ENCODE results near the gene CST1.
A peak's percentile ranks its signal among the peaks of the same experiment; 100 is the strongest.
"Not testable (repeated sequence)": the region's sequence is repeated elsewhere in the genome, so short reads cannot be mapped to it uniquely, and the experiment has no call there.

The CST1 gene

GRCh38 chr20:23747551-23747950 lies 3.2 kb downstream of the CST1 start:
- not testable (repeated sequence) for DNase-seq; H3K36me3 Mint-ChIP-seq; ATAC-seq (replicated peaks); H3K4me3 Mint-ChIP-seq; H3K27ac Mint-ChIP-seq; H3K27me3 Mint-ChIP-seq; H3K9me3 Mint-ChIP-seq; H3K4me1 Mint-ChIP-seq

- not testable (repeated sequence) for ATAC-seq (replicated peaks); H3K27ac Mint-ChIP-seq; H3K36me3 Mint-ChIP-seq; DNase-seq; H3K4me3 Mint-ChIP-seq; H3K4me1 Mint-ChIP-seq; H3K27me3 Mint-ChIP-seq; H3K9me3 Mint-ChIP-seq
Measured at GRCh38 chr20:23747092-23747491, 3.6 kb downstream of the CST1 start.

GRCh38 chr20:23746321-23746720 lies 4.4 kb downstream of the CST1 start:
- Mint-ChIP-seq H3K36me3 (no peaks in the 10 kb centered on the region), H3K27me3 (peaks cover 0 to 4% of the 10 kb centered on the region in 2 donors), H3K4me3 (no peak overlapping the region), H3K9me3 (no peaks in the 10 kb centered on the region), H3K27ac (no peak overlapping the region), H3K4me1 (no peaks in the 10 kb centered on the region)
- ATAC-seq (replicated peaks): no peak
- DNase-seq: no peak

- Mint-ChIP-seq H3K27me3 (peaks cover 0 to 4% of the 10 kb centered on the region in 2 donors), H3K27ac (no peak overlapping the region), H3K4me1 (no peaks in the 10 kb centered on the region), H3K4me3 (no peak overlapping the region), H3K9me3 (no peaks in the 10 kb centered on the region), H3K36me3 (no peaks in the 10 kb centered on the region)
- ATAC-seq (replicated peaks) (no peak), DNase-seq (no peak)
Measured at GRCh38 chr20:23745247-23745646, 5.5 kb downstream of the CST1 start.

- Mint-ChIP-seq H3K4me3 (no peak overlapping the region), H3K36me3 (no peaks in the 10 kb centered on the region), H3K9me3 (no peaks in the 10 kb centered on the region), H3K27me3 (peaks cover 0 to 4% of the 10 kb centered on the region in 2 donors), H3K4me1 (no peaks in the 10 kb centered on the region), H3K27ac (no peak overlapping the region)
- DNase-seq: no peak
- ATAC-seq (replicated peaks): no peak
Measured at GRCh38 chr20:23744817-23745216, 5.9 kb downstream of the CST1 start.

GRCh38 chr20:23735391-23735790 lies 15.3 kb downstream of the CST1 start:
- H3K9me3 Mint-ChIP-seq; DNase-seq; H3K36me3 Mint-ChIP-seq; ATAC-seq (replicated peaks); H3K4me1 Mint-ChIP-seq; H3K4me3 Mint-ChIP-seq; H3K27ac Mint-ChIP-seq: not testable (repeated sequence)
- H3K27me3 Mint-ChIP-seq: peaks cover 10 to 28% of the 10 kb centered on the region in 2 donors

- not testable (repeated sequence) for H3K4me1 Mint-ChIP-seq; DNase-seq; H3K4me3 Mint-ChIP-seq; H3K36me3 Mint-ChIP-seq; H3K27ac Mint-ChIP-seq; H3K9me3 Mint-ChIP-seq; ATAC-seq (replicated peaks)
- H3K27me3 Mint-ChIP-seq: peaks cover 10 to 28% of the 10 kb centered on the region in 2 donors
Measured at GRCh38 chr20:23734949-23735348, 15.8 kb downstream of the CST1 start.

GRCh38 chr20:23734440-23734839 lies 16.3 kb downstream of the CST1 start:
- DNase-seq; ATAC-seq (replicated peaks); H3K9me3 Mint-ChIP-seq; H3K36me3 Mint-ChIP-seq; H3K4me1 Mint-ChIP-seq; H3K27ac Mint-ChIP-seq; H3K4me3 Mint-ChIP-seq: not testable (repeated sequence)
- peaks cover 10 to 28% of the 10 kb centered on the region in 2 donors for H3K27me3 Mint-ChIP-seq

- Mint-ChIP-seq H3K27me3 (peaks cover 8 to 18% of the 10 kb centered on the region in 2 donors), H3K9me3 (no peaks in the 10 kb centered on the region), H3K27ac (no peak overlapping the region), H3K4me1 (no peaks in the 10 kb centered on the region), H3K36me3 (no peaks in the 10 kb centered on the region), H3K4me3 (no peak overlapping the region)
- ATAC-seq (replicated peaks): no peak
- DNase-seq: no peak
Measured at GRCh38 chr20:23727016-23727415, 23.7 kb downstream of the CST1 start.

- Mint-ChIP-seq H3K9me3 (no peaks in the 10 kb centered on the region), H3K27ac (no peak overlapping the region), H3K4me3 (no peak overlapping the region), H3K4me1 (no peaks in the 10 kb centered on the region), H3K27me3 (peaks cover 8 to 11% of the 10 kb centered on the region in 2 donors), H3K36me3 (no peaks in the 10 kb centered on the region)
- ATAC-seq (replicated peaks) (no peak), DNase-seq (no peak)
Measured at GRCh38 chr20:23725102-23725501, 25.6 kb downstream of the CST1 start.

GRCh38 chr20:23723659-23724307 lies 27.0 kb downstream of the CST1 start:
- H3K27me3 Mint-ChIP-seq: peaks cover 8 to 11% of the 10 kb centered on the region in 2 donors
- H3K4me3 Mint-ChIP-seq, H3K4me1 Mint-ChIP-seq, H3K27ac Mint-ChIP-seq, DNase-seq, H3K36me3 Mint-ChIP-seq, H3K9me3 Mint-ChIP-seq: not testable (repeated sequence)
- ATAC-seq (replicated peaks): peak; percentile 77 to 82

GRCh38 chr20:23722851-23723250 lies 27.9 kb downstream of the CST1 start:
- H3K27ac Mint-ChIP-seq; ATAC-seq (replicated peaks); H3K9me3 Mint-ChIP-seq; H3K36me3 Mint-ChIP-seq; H3K4me3 Mint-ChIP-seq; H3K4me1 Mint-ChIP-seq; DNase-seq: not testable (repeated sequence)
- peaks cover 8 to 11% of the 10 kb centered on the region in 2 donors for H3K27me3 Mint-ChIP-seq

GRCh38 chr20:23721962-23722361 lies 28.8 kb downstream of the CST1 start:
- H3K4me1 Mint-ChIP-seq: no peaks in the 10 kb centered on the region
- H3K9me3 Mint-ChIP-seq: no peaks in the 10 kb centered on the region
- H3K27ac Mint-ChIP-seq: no peak overlapping the region
- peaks cover 11 to 13% of the 10 kb centered on the region in 2 donors for H3K27me3 Mint-ChIP-seq
- DNase-seq (no peak), ATAC-seq (replicated peaks) (no peak)
- H3K4me3 Mint-ChIP-seq: no peak overlapping the region
- no peaks in the 10 kb centered on the region for H3K36me3 Mint-ChIP-seq

GRCh38 chr20:23719351-23719750 lies 31.4 kb downstream of the CST1 start:
- H3K9me3 Mint-ChIP-seq; H3K4me1 Mint-ChIP-seq; H3K27ac Mint-ChIP-seq; DNase-seq; H3K4me3 Mint-ChIP-seq; H3K36me3 Mint-ChIP-seq; ATAC-seq (replicated peaks): not testable (repeated sequence)
- peaks cover 11 to 13% of the 10 kb centered on the region in 2 donors for H3K27me3 Mint-ChIP-seq

GRCh38 chr20:23711778-23712177 lies 39.0 kb downstream of the CST1 start:
- H3K36me3 Mint-ChIP-seq; ATAC-seq (replicated peaks): not testable (repeated sequence)

More at GRCh38 chr20:23711778-23712177, 39.0 kb downstream of the CST1 start:
- H3K27me3 Mint-ChIP-seq, H3K4me1 Mint-ChIP-seq, H3K9me3 Mint-ChIP-seq, H3K27ac Mint-ChIP-seq, DNase-seq, H3K4me3 Mint-ChIP-seq: not testable (repeated sequence)

Measured in stimulated activated naive B cell treated with anti-CD40 and anti-IgM and Interleukin-4, amounts not matched to agents 10 μg/mL and 1 μg/mL and 100 μg/mL, for 72 hours (primary cell).